Peyer's patch (tissue), 4 donors: ENCODE results near the gene RASGRF2. TPM values are rescaled to one million over a fixed set of nuclear protein-coding genes. Genes with fewer than 3 reads are reported as not detected.
"Not testable (repeated sequence)": the region's sequence is repeated elsewhere in the genome, so short reads cannot be mapped to it uniquely, and the experiment has no call there.

Experiments
- DNase-seq, 3 donors: peaks; one replicate each; pipeline ENCODE4 v3.0.0-alpha.2; 2017 to 2019
- H3K27ac ChIP-seq, 4 donors: fragments of 200-600 bp; sonication (generic); one replicate each; pipeline ENCODE4 v1.5.1; 2016 to 2019
- H3K27me3 ChIP-seq, 2 donors: fragments of 200-600 bp; sonication (generic); one replicate each; pipeline ENCODE4 v1.5.1; 2019
- H3K36me3 ChIP-seq, 3 donors: fragments of 200-600 bp; sonication (generic); one replicate each; pipeline ENCODE4 v1.5.1; 2016 to 2019
- H3K4me1 ChIP-seq, 4 donors: fragments of 200-600 bp; sonication (generic); one replicate each; pipeline ENCODE4 v1.5.1; 2016 to 2019
- H3K4me3 ChIP-seq, 4 donors: fragments of 200-600 bp; sonication (generic); 1 replicate in 3 of 4; 2 replicates in 1 of 4; pipeline ENCODE4 v1.5.1; 2016 to 2019; ENCODE audit warnings: mild to moderate bottlenecking in 1 of 4
- H3K9me3 ChIP-seq, 4 donors: fragments of 200-600 bp; sonication (generic); one replicate each; pipeline ENCODE4 v1.5.1; 2016 to 2019; ENCODE audit warnings: mild to moderate bottlenecking in 1 of 4
- POLR2A ChIP-seq, 2 donors: fragments of 450-650 bp; IDR thresholded peaks; one replicate each; pipeline ENCODE4 v1.5.1; 2017; ENCODE audit warnings: antibody characterized with exemption in 2 of 2, mild to moderate bottlenecking in 2 of 2, moderate library complexity in 2 of 2
- total RNA-seq, 4 donors: library from RNA; depleted of rRNA; stranded (reverse); fragments of >200 nt; gene quantifications; one replicate each; pipeline ENCODE4 v1.1.0, GENCODE V29; 2016
- TF ChIP-seq, protein P1 (sequence below), 6 experiments: fragments of 450-650 bp in 4 of 6; fragments of 200-600 bp in 2 of 6; sonication (generic) in 1 of 6; IDR thresholded peaks; one replicate each; pipeline ENCODE4 v1.5.1; 2017 to 2019; ENCODE audit warnings: antibody characterized with exemption in 6 of 6, mild to moderate bottlenecking in 3 of 6, moderate library complexity in 1 of 6

RASGRF2 gene
- total RNA-seq, 4 donors from 2014 or later: 6.0 to 17.3 (median 8.7) TPM

DNA sequence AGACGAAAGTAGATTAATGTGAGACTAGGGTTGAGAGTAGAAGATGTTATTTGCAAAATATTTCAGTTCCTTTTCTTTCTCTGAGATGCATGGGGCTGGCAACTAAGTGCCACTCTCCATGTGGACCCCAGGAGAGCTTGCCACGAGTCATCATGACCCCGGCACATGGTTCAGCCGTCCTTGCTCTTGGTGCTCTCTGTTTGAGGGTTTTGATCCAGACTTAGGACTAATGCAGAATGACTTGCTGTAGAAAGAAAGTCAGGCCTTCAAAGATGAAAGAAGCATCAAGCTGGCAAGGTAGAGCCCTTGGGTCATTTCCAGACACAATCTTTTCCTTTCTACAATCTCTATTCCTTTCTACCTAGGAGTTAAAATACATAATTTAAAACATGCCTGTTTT lies 84.7 kb downstream of the RASGRF2 start:
- Histone ChIP-seq H3K9me3 (no peaks in the 10 kb centered on the region), H3K36me3 (no peaks in the 10 kb centered on the region), H3K27me3 (no peaks in the 10 kb centered on the region), H3K4me3 (no peak overlapping the region), H3K4me1 (no peaks in the 10 kb centered on the region), H3K27ac (no peak overlapping the region)
- TF ChIP-seq POLR2A (IDR thresholded peaks at IDR 0.05): no peak
- TF ChIP-seq, protein P1, sequence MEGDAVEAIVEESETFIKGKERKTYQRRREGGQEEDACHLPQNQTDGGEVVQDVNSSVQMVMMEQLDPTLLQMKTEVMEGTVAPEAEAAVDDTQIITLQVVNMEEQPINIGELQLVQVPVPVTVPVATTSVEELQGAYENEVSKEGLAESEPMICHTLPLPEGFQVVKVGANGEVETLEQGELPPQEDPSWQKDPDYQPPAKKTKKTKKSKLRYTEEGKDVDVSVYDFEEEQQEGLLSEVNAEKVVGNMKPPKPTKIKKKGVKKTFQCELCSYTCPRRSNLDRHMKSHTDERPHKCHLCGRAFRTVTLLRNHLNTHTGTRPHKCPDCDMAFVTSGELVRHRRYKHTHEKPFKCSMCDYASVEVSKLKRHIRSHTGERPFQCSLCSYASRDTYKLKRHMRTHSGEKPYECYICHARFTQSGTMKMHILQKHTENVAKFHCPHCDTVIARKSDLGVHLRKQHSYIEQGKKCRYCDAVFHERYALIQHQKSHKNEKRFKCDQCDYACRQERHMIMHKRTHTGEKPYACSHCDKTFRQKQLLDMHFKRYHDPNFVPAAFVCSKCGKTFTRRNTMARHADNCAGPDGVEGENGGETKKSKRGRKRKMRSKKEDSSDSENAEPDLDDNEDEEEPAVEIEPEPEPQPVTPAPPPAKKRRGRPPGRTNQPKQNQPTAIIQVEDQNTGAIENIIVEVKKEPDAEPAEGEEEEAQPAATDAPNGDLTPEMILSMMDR (IDR thresholded peaks at IDR 0.05): no peak
- no peak for DNase-seq

DNA sequence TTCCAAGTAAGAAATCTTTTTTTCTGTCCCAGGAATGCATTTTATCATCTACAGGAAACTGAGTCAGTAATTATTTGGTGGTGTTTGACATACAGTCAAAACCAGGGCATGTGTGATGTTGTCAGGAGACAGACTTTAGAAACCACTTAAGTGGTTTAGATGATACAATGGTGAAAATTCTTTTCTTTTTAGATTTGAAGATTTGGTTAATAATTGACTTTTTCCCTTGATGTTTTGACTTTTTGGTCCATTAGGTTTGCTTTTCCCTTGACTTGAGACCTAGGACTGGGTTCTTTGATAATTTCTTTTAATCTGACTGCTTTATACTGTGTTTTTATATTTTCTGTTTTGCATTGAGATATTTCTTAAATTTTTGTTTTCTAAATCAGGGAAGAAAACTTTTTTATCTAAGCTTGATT lies 85.2 kb downstream of the RASGRF2 start:
- H3K4me3 ChIP-seq: no peak overlapping the region
- no peaks in the 10 kb centered on the region for H3K9me3 ChIP-seq
- no peak overlapping the region for H3K27ac ChIP-seq
- no peak for DNase-seq
- no peaks in the 10 kb centered on the region for H3K4me1 ChIP-seq
- TF ChIP-seq, protein P1 (IDR thresholded peaks at IDR 0.05): no peak
- no peaks in the 10 kb centered on the region for H3K36me3 ChIP-seq
- no peaks in the 10 kb centered on the region for H3K27me3 ChIP-seq

DNA sequence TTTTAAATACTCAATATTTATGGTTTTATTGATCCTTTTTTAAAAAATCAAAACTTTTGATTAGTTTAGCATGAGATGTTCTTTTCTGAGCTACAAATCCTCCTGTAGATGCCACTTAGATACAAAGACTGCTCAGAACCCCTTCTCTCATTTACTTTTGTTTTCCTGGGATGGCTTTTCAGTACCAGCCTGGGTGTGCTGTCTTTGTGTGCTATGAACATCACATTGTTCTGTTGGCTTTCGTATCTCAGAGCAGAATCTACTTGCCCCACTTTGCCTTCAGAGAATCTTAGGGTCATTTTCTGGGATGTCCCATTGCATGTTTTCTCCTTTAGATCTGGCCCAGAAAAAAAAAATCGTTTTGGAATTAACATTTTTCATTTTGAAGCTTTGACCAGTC lies 85.9 kb downstream of the RASGRF2 start:
- no peaks in the 10 kb centered on the region for H3K27me3 ChIP-seq
- H3K27ac ChIP-seq: no peak overlapping the region
- H3K4me1 ChIP-seq: no peaks in the 10 kb centered on the region
- H3K9me3 ChIP-seq: no peaks in the 10 kb centered on the region
- no peak for DNase-seq
- TF ChIP-seq, protein P1 (IDR thresholded peaks at IDR 0.05): no peak
- TF ChIP-seq POLR2A (IDR thresholded peaks at IDR 0.05): no peak
- H3K36me3 ChIP-seq: no peaks in the 10 kb centered on the region
- H3K4me3 ChIP-seq: no peak overlapping the region

DNA sequence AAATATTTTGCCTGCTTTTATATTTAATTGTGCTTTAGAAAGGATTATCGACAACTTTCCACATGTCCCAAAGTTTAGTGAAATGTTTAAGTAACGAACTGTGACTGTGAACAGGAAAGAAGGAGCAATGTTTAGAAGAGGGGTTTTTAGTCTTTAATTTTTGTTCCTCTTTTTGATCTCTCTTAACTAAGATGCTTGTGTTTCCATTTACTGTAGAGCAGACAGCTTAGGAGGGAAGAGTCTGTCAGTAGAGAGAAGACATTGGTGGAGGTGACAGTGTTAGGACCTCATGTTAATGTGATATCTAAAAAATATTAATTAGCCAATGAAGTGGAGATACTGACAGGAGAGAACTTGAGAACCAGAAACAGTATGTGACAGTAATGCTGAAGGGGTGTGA lies 92.2 kb downstream of the RASGRF2 start:
- no peak for DNase-seq
- Histone ChIP-seq H3K4me1 (no peaks in the 10 kb centered on the region), H3K4me3 (no peak overlapping the region), H3K36me3 (no peaks in the 10 kb centered on the region), H3K27me3 (no peaks in the 10 kb centered on the region), H3K9me3 (no peaks in the 10 kb centered on the region), H3K27ac (no peak overlapping the region)
- TF ChIP-seq, protein P1 (IDR thresholded peaks at IDR 0.05): no peak
- no peak for TF ChIP-seq POLR2A (IDR thresholded peaks at IDR 0.05)

DNA sequence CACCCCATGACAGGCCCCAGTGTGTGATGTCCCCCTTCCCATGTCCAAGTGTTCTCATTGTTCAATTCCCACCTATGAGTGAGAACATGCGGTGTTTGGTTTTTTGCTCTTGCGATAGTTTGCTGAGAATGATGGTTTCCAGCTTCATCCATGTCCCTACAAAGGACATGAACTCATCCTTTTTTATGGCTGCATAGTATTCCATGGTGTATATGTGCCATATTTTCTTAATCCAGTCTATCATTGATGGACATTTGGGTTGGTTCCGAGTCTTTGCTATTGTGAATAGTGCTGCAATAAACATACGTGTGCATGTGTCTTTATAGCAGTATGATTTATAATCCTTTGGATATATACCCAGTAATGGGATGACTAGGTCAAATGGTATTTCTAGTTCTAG lies 93.1 kb downstream of the RASGRF2 start:
- DNase-seq, H3K4me1 ChIP-seq: not testable (repeated sequence)

DNA sequence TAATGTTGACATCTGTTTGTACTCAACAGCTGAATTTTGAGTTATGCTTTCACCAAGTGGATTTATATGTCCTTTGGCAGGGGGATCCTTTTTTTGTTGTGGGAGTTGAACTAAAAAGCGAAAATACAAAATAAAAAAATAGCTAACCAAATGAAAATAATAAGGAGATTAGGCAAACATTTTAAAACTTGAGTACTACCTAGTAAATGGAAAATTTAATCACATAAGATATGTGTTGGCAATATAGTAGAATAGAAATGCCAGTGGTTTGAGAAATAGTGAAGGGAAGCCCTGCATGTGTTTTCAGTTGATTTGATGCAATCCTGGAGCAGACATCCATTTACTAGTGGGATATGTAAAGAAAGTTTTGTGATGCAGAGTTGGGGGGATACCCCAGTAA lies 98.0 kb downstream of the RASGRF2 start:
- no peak for DNase-seq
- no peaks in the 10 kb centered on the region for H3K36me3 ChIP-seq
- no peaks in the 10 kb centered on the region for H3K4me1 ChIP-seq
- H3K27ac ChIP-seq: no peak overlapping the region
- H3K4me3 ChIP-seq: no peak overlapping the region
- TF ChIP-seq, protein P1 (IDR thresholded peaks at IDR 0.05): no peak
- no peak for TF ChIP-seq POLR2A (IDR thresholded peaks at IDR 0.05)
- no peaks in the 10 kb centered on the region for H3K9me3 ChIP-seq
- no peaks in the 10 kb centered on the region for H3K27me3 ChIP-seq

More for the DNA sequence above, 93.1 kb downstream of the RASGRF2 start:
- H3K27ac ChIP-seq, H3K36me3 ChIP-seq, H3K9me3 ChIP-seq, H3K27me3 ChIP-seq, H3K4me3 ChIP-seq: not testable (repeated sequence)
